H54 (cell line): Measurements from ENCODE around the gene MRPL40.
"Not testable (repeated sequence)": the region's sequence is repeated elsewhere in the genome, so short reads cannot be mapped to it uniquely, and the experiment has no call there.

Source experiments
- DNase-seq: peaks from one replicate; pipeline ENCODE4 v3.0.0; 2011; ENCODE audit warnings: low spot score, mixed read lengths; ENCODE audit not compliant: insufficient read length
- FAIRE-seq: peaks from 3 replicates; lab custom pipeline; 2011; peaks lifted over from hg19 to GRCh38; lab: Jason Lieb, UNC
- POLR2A ChIP-seq: IDR thresholded peaks from 2 replicates; pipeline ENCODE4 v1.6.1; 2011; ENCODE audit warnings: low read depth, mild to moderate bottlenecking, low read length

Gene MRPL40

GRCh38 chr22:19419464-19420178, 12.7 kb upstream of the MRPL40 start:
- FAIRE-seq (no peak), DNase-seq (no peak)
- no peak for TF ChIP-seq POLR2A

GRCh38 chr22:19420321-19420720, 12.0 kb upstream of the MRPL40 start:
- no peak for DNase-seq
- no peak for TF ChIP-seq POLR2A
- no peak for FAIRE-seq

GRCh38 chr22:19422440-19423301, 9.7 kb upstream of the MRPL40 start:
- DNase-seq (no peak), FAIRE-seq (no peak)
- TF ChIP-seq POLR2A, result no peak

- FAIRE-seq (no peak), DNase-seq (no peak)
- no peak for TF ChIP-seq POLR2A
Observed at GRCh38 chr22:19424186-19424500, 8.2 kb upstream of the MRPL40 start.

GRCh38 chr22:19429950-19430889, 2.1 kb upstream of the MRPL40 start:
- DNase-seq (peak; percentile 25), FAIRE-seq (no peak)
- no peak for TF ChIP-seq POLR2A

GRCh38 chr22:19430890-19431541, 1.3 kb upstream of the MRPL40 start:
- no peak for FAIRE-seq
- no peak for TF ChIP-seq POLR2A

GRCh38 chr22:19431649-19432132, 654 bp upstream of the MRPL40 start, which contains the start of gene HIRA:
Gene HIRA, minus strand, starts transcription at chr22:19431733. Its CDS starts 257 bp downstream, at chr22:19431476.
- DNase-seq (peak; percentile 47), FAIRE-seq (no peak)
- peak; percentile 51 for TF ChIP-seq POLR2A

More at GRCh38 chr22:19430890-19431541, 1.3 kb upstream of the MRPL40 start:
- DNase-seq, result no peak

- FAIRE-seq (no peak), DNase-seq (no peak)
- TF ChIP-seq POLR2A, result no peak
Observed at GRCh38 chr22:19434401-19434800, 2.1 kb downstream of the MRPL40 start.

GRCh38 chr22:19434829-19435580, 2.7 kb downstream of the MRPL40 start:
- DNase-seq, result no peak
- no peak for TF ChIP-seq POLR2A
- FAIRE-seq, result no peak

- not testable (repeated sequence) for FAIRE-seq, DNase-seq
Observed at GRCh38 chr22:19436444-19437161, 4.3 kb downstream of the MRPL40 start.

- DNase-seq (no peak), FAIRE-seq (no peak)
- TF ChIP-seq POLR2A, result no peak
Observed at GRCh38 chr22:19438298-19438697, 6.0 kb downstream of the MRPL40 start.

- no peak for DNase-seq
- FAIRE-seq, result no peak
- no peak for TF ChIP-seq POLR2A
Observed at GRCh38 chr22:19440411-19441195, 8.3 kb downstream of the MRPL40 start.
